Hepatocyte (in vitro differentiated cells): ENCODE results near the gene XG.

ENCODE experiments used
- EZH2 ChIP-seq: fragments of 200-600 bp; sonication (generic); IDR thresholded peaks from 2 replicates; pipeline ENCODE4 v1.6.1; 2016; ENCODE audit warnings: antibody characterized with exemption, mild to moderate bottlenecking, borderline replicate concordance
- TF ChIP-seq, protein P1 (sequence below): fragments of 200-600 bp; sonication (generic); IDR thresholded peaks from 2 replicates; pipeline ENCODE4 v1.5.1; 2016; ENCODE audit warnings: antibody characterized with exemption, mild to moderate bottlenecking; ENCODE audit not compliant: poor library complexity

DNA sequence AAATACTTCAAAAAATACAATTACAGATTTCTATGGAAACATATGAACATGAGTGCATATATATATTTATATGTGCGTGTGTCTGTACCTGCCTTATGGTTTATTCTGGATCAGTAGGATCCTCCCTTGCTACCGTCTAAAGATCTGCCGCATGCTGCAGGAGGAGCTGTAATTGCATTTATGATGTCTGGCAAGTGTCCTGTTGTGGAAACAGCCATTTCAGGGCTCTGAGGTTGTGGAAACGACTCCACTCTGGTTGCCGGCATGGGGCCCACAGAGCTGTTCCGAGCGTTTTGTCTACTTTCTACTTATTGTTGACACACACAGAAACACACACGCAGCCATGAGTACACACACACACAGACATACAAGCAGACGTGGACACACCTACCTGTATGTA, 39.4 kb upstream of the XG start:
- TF ChIP-seq EZH2 = no peak
- TF ChIP-seq, protein P1, sequence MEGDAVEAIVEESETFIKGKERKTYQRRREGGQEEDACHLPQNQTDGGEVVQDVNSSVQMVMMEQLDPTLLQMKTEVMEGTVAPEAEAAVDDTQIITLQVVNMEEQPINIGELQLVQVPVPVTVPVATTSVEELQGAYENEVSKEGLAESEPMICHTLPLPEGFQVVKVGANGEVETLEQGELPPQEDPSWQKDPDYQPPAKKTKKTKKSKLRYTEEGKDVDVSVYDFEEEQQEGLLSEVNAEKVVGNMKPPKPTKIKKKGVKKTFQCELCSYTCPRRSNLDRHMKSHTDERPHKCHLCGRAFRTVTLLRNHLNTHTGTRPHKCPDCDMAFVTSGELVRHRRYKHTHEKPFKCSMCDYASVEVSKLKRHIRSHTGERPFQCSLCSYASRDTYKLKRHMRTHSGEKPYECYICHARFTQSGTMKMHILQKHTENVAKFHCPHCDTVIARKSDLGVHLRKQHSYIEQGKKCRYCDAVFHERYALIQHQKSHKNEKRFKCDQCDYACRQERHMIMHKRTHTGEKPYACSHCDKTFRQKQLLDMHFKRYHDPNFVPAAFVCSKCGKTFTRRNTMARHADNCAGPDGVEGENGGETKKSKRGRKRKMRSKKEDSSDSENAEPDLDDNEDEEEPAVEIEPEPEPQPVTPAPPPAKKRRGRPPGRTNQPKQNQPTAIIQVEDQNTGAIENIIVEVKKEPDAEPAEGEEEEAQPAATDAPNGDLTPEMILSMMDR = no peak
